Endodermal cell (in vitro differentiated cells): ENCODE data around the gene MYO1H. TPM values are rescaled to one million over a fixed set of nuclear protein-coding genes. Genes with fewer than 3 reads are reported as not detected.

Source experiments
- DNase-seq: peaks from one replicate; pipeline ENCODE4 v3.0.0-alpha.2; 2017
- H3K27ac ChIP-seq: 2 replicates; pipeline ENCODE4 v1.5.1; 2013; ENCODE audit warnings: mild to moderate bottlenecking, low read depth, low read length, moderate library complexity
- H3K27me3 ChIP-seq: 2 replicates; pipeline ENCODE4 v1.6.1; 2013; ENCODE audit warnings: mild to moderate bottlenecking, low read length, moderate library complexity; ENCODE audit not compliant: insufficient read depth, control insufficient read depth, poor library complexity, severe bottlenecking
- H3K36me3 ChIP-seq: 2 replicates; pipeline ENCODE4 v1.7.0; 2013; ENCODE audit warnings: mild to moderate bottlenecking, low read length, moderate library complexity; ENCODE audit not compliant: control insufficient read depth, insufficient read depth
- H3K4me1 ChIP-seq: one replicate; pipeline ENCODE4 v1.7.0; 2013; ENCODE audit warnings: low read length; ENCODE audit not compliant: control insufficient read depth, insufficient read depth
- H3K4me3 ChIP-seq: 2 replicates; pipeline ENCODE4 v1.5.1; 2013; ENCODE audit warnings: mild to moderate bottlenecking, low read length, moderate library complexity
- H3K9ac ChIP-seq: 2 replicates; pipeline ENCODE4 v1.6.1; 2013; ENCODE audit warnings: mild to moderate bottlenecking, low read length, moderate library complexity; ENCODE audit not compliant: poor library complexity, severe bottlenecking; ENCODE audit errors: extremely low read depth
- H3K9me3 ChIP-seq: 2 replicates; pipeline ENCODE4 v1.6.1; 2013; ENCODE audit warnings: mild to moderate bottlenecking, low read length, moderate library complexity; ENCODE audit not compliant: control insufficient read depth
- H3K27ac Mint-ChIP-seq: 2 replicates; pipeline ENCODE4 v1.8.0; 2020; ENCODE audit warnings: mixed read lengths
- H3K27me3 Mint-ChIP-seq: 2 replicates; pipeline ENCODE4 v1.8.0; 2021; ENCODE audit warnings: mild to moderate bottlenecking, mixed read lengths; ENCODE audit not compliant: insufficient read depth
- H3K36me3 Mint-ChIP-seq: 2 replicates; pipeline ENCODE4 v1.8.0; 2020; ENCODE audit warnings: low read depth, mixed read lengths
- H3K4me1 Mint-ChIP-seq: 2 replicates; pipeline ENCODE4 v1.8.0; 2020; ENCODE audit warnings: mixed read lengths
- H3K4me3 Mint-ChIP-seq: 2 replicates; pipeline ENCODE4 v1.8.0; 2020; ENCODE audit warnings: mild to moderate bottlenecking, moderate library complexity, mixed read lengths
- H3K9me3 Mint-ChIP-seq: 2 replicates; pipeline ENCODE4 v1.8.0; 2020; ENCODE audit warnings: mild to moderate bottlenecking, mixed read lengths
- CTCF ChIP-seq: fragments of 200-600 bp; sonication (generic); conservative IDR thresholded peaks from 2 replicates; pipeline ENCODE4 v1.5.0; 2021; ENCODE audit warnings: antibody characterized with exemption, mild to moderate bottlenecking
- WGBS, 2 experiments: methylation state at CpG; one replicate each; pipeline versions ENCODE4 v1.1.5 to v1.1.7; 2013; ENCODE audit warnings: missing lambda C conversion rate in 2 of 2, mixed read lengths in 1 of 2; ENCODE audit not compliant: insufficient coverage in 1 of 2, insufficient read length in 1 of 2; 5-methylcytosine and 5-hydroxymethylcytosine counted together
- total RNA-seq, 2 donors: library from RNA; stranded (reverse); fragmentation: NEBNext Ultra II Directional in 1 of 2; extraction: Animal tissue kit (Norgen Biotek cat#: 25700) in 1 of 2; gene quantifications; 2 replicates in 1 of 2; 3 replicates in 1 of 2; pipeline ENCODE4 v1.2.1, GENCODE V29; 2021

Gene MYO1H
- total RNA-seq, 2 donors from 2014 or later, result not detected

- no peaks in the 10 kb centered on the region for H3K9me3 ChIP-seq
- no peak for TF ChIP-seq CTCF
- no peak overlapping the region for H3K27ac ChIP-seq
- H3K4me3 ChIP-seq, result no peak overlapping the region
- H3K36me3 ChIP-seq, result peaks cover 74% of the 10 kb centered on the region
- no peaks in the 10 kb centered on the region for H3K27me3 Mint-ChIP-seq
- no peak for DNase-seq
- H3K27ac Mint-ChIP-seq, result no peak overlapping the region
- H3K36me3 Mint-ChIP-seq, result peaks cover 49% of the 10 kb centered on the region
- no peak overlapping the region for H3K9ac ChIP-seq
- H3K4me3 Mint-ChIP-seq, result no peak overlapping the region
- WGBS, 2 experiments, result 94 to 100% methylated on average over 1 to 8 of the region's 9 CpGs
- no peaks in the 10 kb centered on the region for H3K9me3 Mint-ChIP-seq
- H3K4me1 Mint-ChIP-seq, result no peaks in the 10 kb centered on the region
- H3K4me1 ChIP-seq, result no peaks in the 10 kb centered on the region
- H3K27me3 ChIP-seq, result no peaks in the 10 kb centered on the region
Observed at GRCh38 chr12:109447482-109447881, 99.8 kb downstream of the MYO1H start.

GRCh38 chr12:109448272-109448671, 100.6 kb downstream of the MYO1H start:
- peaks cover 52% of the 10 kb centered on the region for H3K36me3 Mint-ChIP-seq
- H3K9me3 Mint-ChIP-seq, result no peaks in the 10 kb centered on the region

GRCh38 chr12:109448707-109449390, 101.1 kb downstream of the MYO1H start:
- Mint-ChIP-seq H3K27ac (peak overlapping the region; percentile 76), H3K36me3 (peaks cover 58% of the 10 kb centered on the region), H3K9me3 (no peaks in the 10 kb centered on the region), H3K4me1 (no peaks in the 10 kb centered on the region), H3K27me3 (no peaks in the 10 kb centered on the region), H3K4me3 (no peak overlapping the region)
- Histone ChIP-seq H3K27me3 (no peaks in the 10 kb centered on the region), H3K36me3 (peaks cover 86% of the 10 kb centered on the region), H3K4me1 (no peaks in the 10 kb centered on the region), H3K9me3 (no peaks in the 10 kb centered on the region), H3K9ac (no peak overlapping the region), H3K4me3 (no peak overlapping the region), H3K27ac (no peak overlapping the region)
- TF ChIP-seq CTCF, result no peak
- 96 to 98% methylated on average over 6 to 8 of the region's 8 CpGs for WGBS, 2 experiments
- no peak for DNase-seq

More at GRCh38 chr12:109448272-109448671, 100.6 kb downstream of the MYO1H start:
- Mint-ChIP-seq H3K27ac (peak overlapping the region; percentile 76), H3K4me1 (no peaks in the 10 kb centered on the region), H3K4me3 (no peak overlapping the region), H3K27me3 (no peaks in the 10 kb centered on the region)
- Histone ChIP-seq H3K4me1 (no peaks in the 10 kb centered on the region), H3K27me3 (no peaks in the 10 kb centered on the region), H3K4me3 (no peak overlapping the region), H3K9ac (no peak overlapping the region), H3K36me3 (peaks cover 80% of the 10 kb centered on the region), H3K27ac (no peak overlapping the region), H3K9me3 (no peaks in the 10 kb centered on the region)
- WGBS, 2 experiments, result 75 to 92% methylated on average over 5 of the region's 5 CpGs
- TF ChIP-seq CTCF, result no peak
- no peak for DNase-seq
